Panc1 (cell line): ENCODE measurements around the gene C4orf50. TPM values are rescaled to one million over a fixed set of nuclear protein-coding genes. Genes with fewer than 3 reads are reported as not detected.

Experiments
- ATAC-seq: fragments of 200-7000 bp; cut with Tn5 transposase; 2 replicates; pipeline ENCODE4 v1.9.1; 2020; ENCODE audit warnings: mild to moderate bottlenecking, moderate library complexity
- BruUV-seq: library from RNA; stranded (reverse); fragments of 400-500 nt; replicated peaks from 2 replicates; lab custom pipeline; 2021; lab: Mats Ljungman, UMichigan
- CTCF ChIA-PET: fragments of 300-600 bp; sonication (Branson Sonifier 250); formaldehyde crosslinking; loops from one replicate; lab custom pipeline; 2022; ENCODE audit warnings: antibody characterized with exemption; lab: Charles Lee
- POLR2A ChIA-PET: fragments of 300-600 bp; sonication (Branson Sonifier 250); formaldehyde crosslinking; loops from one replicate; lab custom pipeline; 2022; ENCODE audit warnings: antibody characterized with exemption; lab: Charles Lee
- DNase-seq: peaks from one replicate; pipeline ENCODE4 v3.0.0-alpha.2; 2010; ENCODE audit warnings: low read depth, low spot score
- H3K27ac ChIP-seq: 2 replicates; pipeline ENCODE4 v1.5.1; 2011; ENCODE audit warnings: mild to moderate bottlenecking, low read length, inconsistent platforms
- H3K27me3 ChIP-seq: fragments of 200-500 bp; sonication (Bioruptor generic); 2 replicates; pipeline ENCODE4 v1.6.0; 2014; ENCODE audit warnings: low read length, inconsistent platforms; ENCODE audit not compliant: control insufficient read depth, insufficient read depth
- H3K36me3 ChIP-seq: fragments of 200-500 bp; sonication (Bioruptor generic); 2 replicates; pipeline ENCODE4 v1.5.1; 2014; ENCODE audit warnings: inconsistent platforms, mild to moderate bottlenecking, low read length, moderate library complexity; ENCODE audit not compliant: control insufficient read depth, insufficient read depth
- H3K4me1 ChIP-seq: 2 replicates; pipeline ENCODE4 v1.5.1; 2011; ENCODE audit warnings: inconsistent platforms, mild to moderate bottlenecking, low read length, moderate library complexity; ENCODE audit not compliant: control insufficient read depth, insufficient read depth
- H3K4me3 ChIP-seq, 2 experiments: 2 replicates each; pipeline ENCODE4 v1.5.1; 2011 to 2012; ENCODE audit warnings: low read depth in 2 of 2, low read length in 2 of 2, mild to moderate bottlenecking in 2 of 2, inconsistent platforms in 1 of 2, moderate library complexity in 1 of 2
- H3K9me3 ChIP-seq: fragments of 200-500 bp; sonication (Bioruptor generic); 2 replicates; pipeline ENCODE4 v1.5.1; 2014; ENCODE audit warnings: low read depth, mild to moderate bottlenecking, inconsistent platforms, low read length, moderate library complexity; ENCODE audit not compliant: control insufficient read depth, insufficient read depth
- POLR2AphosphoS5 ChIP-seq: IDR thresholded peaks from 2 replicates; pipeline ENCODE4 v1.6.1; 2012; ENCODE audit warnings: mild to moderate bottlenecking, low read depth, low read length, moderate library complexity
- REST ChIP-seq, 2 experiments: IDR thresholded peaks; 2 replicates each; pipeline ENCODE4 v1.6.1; 2011 to 2012; ENCODE audit warnings: low read depth in 2 of 2, control low read depth in 1 of 2, low read length in 1 of 2, mild to moderate bottlenecking in 1 of 2, moderate library complexity in 1 of 2; ENCODE audit not compliant: insufficient read depth in 1 of 2
- SIN3A ChIP-seq: IDR thresholded peaks from 2 replicates; pipeline ENCODE4 v1.6.1; 2012; ENCODE audit warnings: low read depth, mild to moderate bottlenecking, low read length, moderate library complexity, borderline replicate concordance; ENCODE audit not compliant: insufficient read depth
- TCF7L2 ChIP-seq: IDR thresholded peaks from 2 replicates; pipeline ENCODE4 v1.6.1; 2011; ENCODE audit warnings: mild to moderate bottlenecking, low read depth, low read length, inconsistent platforms
- in situ Hi-C: cut with HindIII; loops from 2 replicates; pipeline ENCODE4 v1.10.0; 2016; ENCODE audit warnings: low sequenced_read_pairs, low pct_unique_long_range_greater_than_20kb
- intact Hi-C: fragments of 100-400 bp; cut with micrococcal nuclease; formaldehyde crosslinking; loops from one replicate; pipeline ENCODE4 v1.10.0; 2022; ENCODE audit not compliant: unreplicated experiment
- total RNA-seq: library from RNA; stranded (reverse); gene quantifications from one replicate; pipeline ENCODE4 v1.2.1, GENCODE V29; 2021; ENCODE audit not compliant: unreplicated experiment
- TF ChIP-seq, protein P1 (sequence below): fragments of 450-650 bp; IDR thresholded peaks from 2 replicates; pipeline ENCODE4 v1.5.1; 2017; ENCODE audit warnings: mild to moderate bottlenecking

The C4orf50 gene
- total RNA-seq, 1 experiment from 2014 or later, result under 0.01 TPM

- in situ Hi-C loops, result no loop called here
- no TSS peak for BruUV-seq
- ChIA-PET POLR2A (no interaction called here), CTCF (no interaction called here)
- Histone ChIP-seq H3K27me3 (no peaks in the 10 kb centered on the region; the same call in 1 of the 2 replicates), H3K9me3 (no peaks in the 10 kb centered on the region), H3K36me3 (no peaks in the 10 kb centered on the region), H3K4me1 (no peaks in the 10 kb centered on the region), H3K27ac (no peak overlapping the region), H3K4me3 (no peak overlapping the region)
- TF ChIP-seq, protein P1, sequence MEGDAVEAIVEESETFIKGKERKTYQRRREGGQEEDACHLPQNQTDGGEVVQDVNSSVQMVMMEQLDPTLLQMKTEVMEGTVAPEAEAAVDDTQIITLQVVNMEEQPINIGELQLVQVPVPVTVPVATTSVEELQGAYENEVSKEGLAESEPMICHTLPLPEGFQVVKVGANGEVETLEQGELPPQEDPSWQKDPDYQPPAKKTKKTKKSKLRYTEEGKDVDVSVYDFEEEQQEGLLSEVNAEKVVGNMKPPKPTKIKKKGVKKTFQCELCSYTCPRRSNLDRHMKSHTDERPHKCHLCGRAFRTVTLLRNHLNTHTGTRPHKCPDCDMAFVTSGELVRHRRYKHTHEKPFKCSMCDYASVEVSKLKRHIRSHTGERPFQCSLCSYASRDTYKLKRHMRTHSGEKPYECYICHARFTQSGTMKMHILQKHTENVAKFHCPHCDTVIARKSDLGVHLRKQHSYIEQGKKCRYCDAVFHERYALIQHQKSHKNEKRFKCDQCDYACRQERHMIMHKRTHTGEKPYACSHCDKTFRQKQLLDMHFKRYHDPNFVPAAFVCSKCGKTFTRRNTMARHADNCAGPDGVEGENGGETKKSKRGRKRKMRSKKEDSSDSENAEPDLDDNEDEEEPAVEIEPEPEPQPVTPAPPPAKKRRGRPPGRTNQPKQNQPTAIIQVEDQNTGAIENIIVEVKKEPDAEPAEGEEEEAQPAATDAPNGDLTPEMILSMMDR, result no peak
- TF ChIP-seq SIN3A (no peak), REST (IDR thresholded peaks at IDR 0.05; ENCODE audit: insufficient read depth in 1 of 2, low read depth in 2 of 2, low read length in 1 of 2) (no peak), POLR2AphosphoS5 (no peak), TCF7L2 (no peak)
- no peak for DNase-seq
- no peak for ATAC-seq
- intact Hi-C loops, result no loop called here
These were observed 87.8 kb downstream of the C4orf50 start for GRCh38 chr4:5930456-5930855.

DNA sequence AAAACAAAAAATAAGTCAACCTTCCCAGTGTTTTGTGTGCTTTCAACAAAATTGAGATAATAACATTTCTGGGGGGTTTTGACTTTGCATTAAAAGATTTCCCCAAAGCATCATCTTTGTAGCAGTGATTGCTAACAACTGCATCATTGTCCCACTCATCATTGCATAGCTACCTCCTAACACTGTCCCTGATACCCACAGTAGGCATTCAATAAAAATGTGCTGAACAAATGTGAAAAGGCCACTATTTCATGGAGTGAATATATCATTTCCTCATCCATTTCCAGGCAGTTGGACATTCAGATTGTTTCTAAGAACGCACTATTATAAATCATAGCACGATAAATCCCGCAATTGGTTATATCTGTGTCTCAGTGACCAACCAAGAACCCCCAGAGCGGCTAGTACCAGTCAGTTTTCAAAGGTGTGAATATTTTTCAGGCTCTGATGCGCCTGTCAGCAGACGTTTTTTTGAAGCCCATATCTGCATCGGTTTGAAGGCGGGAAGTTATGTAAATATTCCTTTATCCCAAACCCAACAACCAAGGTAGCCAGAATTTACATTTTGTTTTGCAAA, 89.3 kb downstream of the C4orf50 start:
- Histone ChIP-seq H3K4me1 (no peaks in the 10 kb centered on the region), H3K27me3 (no peaks in the 10 kb centered on the region; the same call in 1 of the 2 replicates), H3K9me3 (no peaks in the 10 kb centered on the region), H3K36me3 (no peaks in the 10 kb centered on the region), H3K4me3 (no peak overlapping the region), H3K27ac (no peak overlapping the region)
- intact Hi-C loops, result no loop called here
- in situ Hi-C loops, result no loop called here
- TF ChIP-seq REST (IDR thresholded peaks at IDR 0.05; ENCODE audit: insufficient read depth in 1 of 2, low read depth in 2 of 2, low read length in 1 of 2), result no peak
- no peak for TF ChIP-seq TCF7L2
- TF ChIP-seq SIN3A, result no peak
- TF ChIP-seq, protein P1, result no peak
- no peak for TF ChIP-seq POLR2AphosphoS5
- no peak for DNase-seq
- POLR2A ChIA-PET, result no interaction called here
- no peak for ATAC-seq
- no TSS peak for BruUV-seq
- CTCF ChIA-PET, result no interaction called here
